ENCODE measurements around the gene INO80B.
"Not testable (repeated sequence)": the region's sequence is repeated elsewhere in the genome, so short reads cannot be mapped to it uniquely, and the experiment has no call there.

The INO80B gene

DNA sequence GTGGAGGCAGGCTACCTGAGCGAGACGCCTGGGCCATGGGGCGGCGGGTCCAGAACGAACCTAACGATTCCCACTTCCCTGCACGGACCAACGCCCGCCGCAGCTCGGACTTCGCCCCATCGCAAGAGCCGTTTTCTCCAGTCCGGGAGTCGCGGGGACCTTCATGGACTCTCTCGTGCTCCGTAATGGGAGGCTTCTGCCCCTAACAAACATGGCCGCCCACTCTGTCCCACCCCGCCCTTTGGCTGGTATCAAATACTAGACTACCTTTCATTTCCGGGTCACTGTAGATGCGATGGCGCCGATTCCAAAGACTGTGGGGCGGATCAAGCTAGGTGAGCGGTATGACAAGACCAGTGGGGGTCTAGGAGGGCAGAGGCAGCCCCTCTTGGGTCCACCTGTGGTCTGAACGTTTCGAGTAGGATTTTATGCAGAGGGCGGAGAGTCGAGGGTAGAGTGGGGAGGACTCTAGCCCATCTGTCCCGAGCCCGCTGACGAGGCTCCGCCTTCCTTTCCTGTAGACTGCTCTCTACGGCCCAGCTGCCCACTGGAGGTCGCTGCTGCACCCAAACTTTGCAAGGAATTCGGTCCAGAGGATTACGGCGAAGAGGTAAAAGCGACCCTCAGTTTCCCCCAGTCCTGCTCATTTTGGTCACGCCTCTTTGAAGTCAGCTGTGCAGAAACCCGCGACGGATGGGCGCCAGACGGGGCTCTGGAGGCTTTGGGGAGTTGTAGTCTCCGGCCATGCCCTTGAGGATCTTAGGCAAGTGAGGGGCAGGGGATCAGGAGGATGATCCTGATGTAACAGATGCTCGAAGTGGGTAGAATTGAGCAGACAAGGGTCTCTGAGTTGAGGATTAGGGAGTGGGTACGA is 28.2 kb downstream of the INO80B start, which contains the start of the genes CCDC142 and TTC31:
Gene CCDC142 (minus strand): TSS at position 198 of the 874 bp plus-strand sequence. CDS start 161 bp downstream, at position 37.
Gene TTC31 (plus strand): TSS at position 281 of the 874 bp plus-strand sequence. CDS start 15 bp downstream, at position 296.
- peak; percentile 94 for DNase-seq

DNA sequence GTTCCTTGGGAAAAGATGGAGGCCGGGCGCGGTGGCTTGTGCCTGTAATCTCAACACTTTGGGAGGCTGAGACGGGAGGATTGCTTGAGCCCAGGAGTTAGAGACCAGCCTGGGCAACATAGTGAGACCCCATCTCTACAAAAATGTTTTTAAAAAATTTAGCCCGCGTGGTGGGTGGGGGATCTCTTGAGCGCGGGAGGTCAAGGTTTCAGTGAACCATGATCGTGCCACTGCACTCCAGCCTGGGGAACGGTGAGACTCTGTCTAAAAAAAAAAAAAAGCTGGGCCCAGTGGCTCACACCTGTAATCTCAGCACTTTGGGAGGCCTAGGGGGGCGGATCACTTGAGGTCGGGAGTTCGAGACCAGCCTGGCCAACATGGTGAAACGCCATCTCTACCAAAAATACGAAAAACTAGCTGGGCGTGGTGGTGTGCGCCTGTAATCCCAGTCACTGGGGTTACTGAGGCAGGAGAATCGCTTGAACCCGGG is 28.8 kb downstream of the INO80B start:
- DNase-seq, result not testable (repeated sequence)

DNA sequence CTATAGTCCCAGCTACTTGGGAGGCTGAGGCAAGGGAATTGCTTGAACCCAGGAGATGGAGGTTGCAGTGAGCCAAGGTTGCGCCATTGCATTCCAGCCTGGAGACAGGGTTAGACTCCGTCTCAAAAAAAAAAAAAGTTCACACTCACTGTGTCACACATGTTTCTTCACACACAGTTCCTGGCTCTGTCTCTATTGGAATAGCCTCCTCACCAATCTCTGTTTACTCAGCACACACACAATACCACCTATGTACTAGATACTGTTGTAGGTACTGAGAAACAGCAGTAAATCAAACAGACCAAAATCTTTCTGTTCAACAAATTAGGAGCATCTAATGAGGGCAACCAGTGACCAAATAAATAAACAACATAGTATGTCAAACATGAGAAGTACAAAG is 31.3 kb downstream of the INO80B start:
- DNase-seq, result no peak

DNA sequence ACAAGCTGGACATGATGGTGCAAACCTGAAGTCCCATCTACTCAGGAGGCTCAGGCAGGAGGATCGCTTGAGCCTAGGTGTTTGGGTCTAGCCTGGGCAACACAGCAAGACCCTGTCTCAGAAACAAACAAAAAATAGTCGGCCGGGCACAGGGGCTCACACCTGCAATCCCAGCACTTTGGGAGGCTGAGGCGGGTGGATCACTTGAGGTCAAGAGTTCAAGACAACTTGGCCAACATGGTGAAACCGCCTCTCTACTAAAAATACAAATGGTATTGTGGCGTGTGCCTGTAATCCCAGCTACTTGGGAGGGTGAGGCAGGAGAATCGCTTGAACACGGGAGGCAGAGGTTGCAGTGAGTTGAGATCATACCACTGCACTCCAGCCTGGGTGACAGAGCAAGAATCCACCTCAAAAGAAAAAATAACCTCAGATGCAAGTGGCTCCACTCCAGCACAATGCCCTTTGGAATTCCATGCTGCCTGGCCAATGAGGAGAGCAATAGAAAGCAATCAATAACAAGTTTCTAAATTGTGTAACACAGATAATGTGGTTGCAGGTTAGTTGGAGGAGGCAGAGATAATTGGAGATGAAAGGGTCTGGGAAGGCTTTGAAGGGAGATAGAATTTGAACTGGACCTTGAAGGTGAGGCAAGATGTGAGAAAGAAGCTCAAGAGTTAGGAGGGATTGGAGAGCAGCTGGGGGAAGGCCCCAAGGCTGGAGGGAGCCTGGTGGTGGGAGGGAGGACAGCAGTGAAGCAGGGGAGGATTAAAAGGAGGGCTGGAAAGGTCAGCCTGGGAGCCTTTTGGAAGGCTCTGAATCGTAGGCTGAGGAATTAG is 34.0 kb downstream of the INO80B start:
- no peak for DNase-seq

DNA sequence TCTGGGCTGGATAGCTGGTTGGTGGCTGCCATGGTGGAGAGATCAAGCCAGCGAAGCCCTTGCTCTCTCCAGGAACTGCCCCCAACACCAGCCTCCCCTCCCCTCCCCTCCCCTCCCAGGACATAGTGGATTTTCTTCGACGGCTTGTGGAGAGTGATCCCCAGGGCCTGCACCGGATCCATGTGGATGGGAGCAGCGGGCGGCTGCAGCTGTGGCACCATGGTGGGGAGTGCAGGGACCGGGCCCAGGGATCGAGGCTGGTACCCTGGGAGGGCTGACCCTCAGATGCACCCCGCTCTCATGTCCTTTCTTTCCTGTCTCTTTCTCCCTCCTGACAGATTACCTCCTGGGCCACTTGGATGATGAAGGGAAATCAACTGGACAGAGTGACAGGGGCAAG is 35.0 kb downstream of the INO80B start:
- no peak for DNase-seq

- no peak for DNase-seq
Measured at GRCh38 chr2:74491648-74492544, 37.0 kb downstream of the INO80B start.

- DNase-seq, result no peak
Measured at GRCh38 chr2:74493546-74493945, 38.7 kb downstream of the INO80B start.

DNA sequence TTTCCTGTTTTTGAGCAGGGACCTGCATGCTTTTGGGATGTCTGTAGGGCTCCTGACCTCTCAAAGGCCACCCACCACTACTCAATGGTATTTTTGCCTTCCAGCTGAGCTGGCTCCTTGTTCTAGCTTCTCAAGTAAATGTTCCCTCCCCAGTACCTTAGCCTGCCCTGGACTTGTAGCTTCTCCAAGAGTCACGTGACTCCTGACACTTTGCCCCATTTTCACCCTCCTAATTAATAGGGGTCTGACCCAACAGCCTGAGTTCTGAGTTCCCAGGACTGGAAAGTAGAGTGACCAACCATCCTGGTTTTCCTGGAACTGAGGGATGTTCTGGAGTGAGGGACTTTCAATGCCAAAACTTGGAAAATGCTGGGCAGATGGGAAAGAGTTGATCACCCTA is 40.6 kb downstream of the INO80B start:
- no peak for DNase-seq

DNA sequence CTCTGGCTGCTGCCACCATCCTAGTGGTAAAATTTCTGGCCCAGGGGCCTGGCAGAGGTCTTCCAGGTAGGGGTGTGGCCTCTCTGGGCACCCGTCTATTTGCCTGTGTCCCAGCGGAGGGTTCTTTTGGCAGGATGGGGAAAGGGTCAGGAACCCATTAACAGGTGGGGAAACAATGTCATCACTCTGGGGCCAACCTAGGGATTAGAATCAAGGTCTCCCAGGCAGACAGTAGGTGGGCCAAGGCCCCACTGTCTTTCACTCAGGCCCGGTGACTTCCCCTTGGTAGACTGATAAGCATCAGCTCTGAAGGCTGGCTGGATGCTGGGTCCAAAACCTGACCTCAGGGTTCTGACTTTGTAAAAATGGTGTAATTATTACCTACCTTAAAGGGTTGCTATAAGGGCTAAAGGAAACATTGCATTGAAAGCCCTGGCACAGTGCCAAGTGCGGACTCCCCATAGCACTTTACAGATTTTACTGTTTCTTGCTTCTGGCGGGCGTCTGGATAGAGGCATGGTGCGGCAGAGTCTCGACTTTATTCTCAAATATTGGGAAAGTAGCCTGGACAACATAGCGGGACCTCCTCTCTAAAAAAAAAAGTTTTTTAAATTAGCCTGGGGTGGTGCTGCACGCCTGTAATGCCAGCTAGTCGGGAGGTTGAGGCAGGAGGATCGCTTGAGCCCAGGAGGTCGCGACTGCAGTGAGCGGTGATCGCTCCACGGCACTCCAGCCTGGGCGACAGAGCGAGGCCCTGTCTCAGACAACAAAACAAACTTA is 42.3 kb downstream of the INO80B start:
- DNase-seq, result no peak

DNA sequence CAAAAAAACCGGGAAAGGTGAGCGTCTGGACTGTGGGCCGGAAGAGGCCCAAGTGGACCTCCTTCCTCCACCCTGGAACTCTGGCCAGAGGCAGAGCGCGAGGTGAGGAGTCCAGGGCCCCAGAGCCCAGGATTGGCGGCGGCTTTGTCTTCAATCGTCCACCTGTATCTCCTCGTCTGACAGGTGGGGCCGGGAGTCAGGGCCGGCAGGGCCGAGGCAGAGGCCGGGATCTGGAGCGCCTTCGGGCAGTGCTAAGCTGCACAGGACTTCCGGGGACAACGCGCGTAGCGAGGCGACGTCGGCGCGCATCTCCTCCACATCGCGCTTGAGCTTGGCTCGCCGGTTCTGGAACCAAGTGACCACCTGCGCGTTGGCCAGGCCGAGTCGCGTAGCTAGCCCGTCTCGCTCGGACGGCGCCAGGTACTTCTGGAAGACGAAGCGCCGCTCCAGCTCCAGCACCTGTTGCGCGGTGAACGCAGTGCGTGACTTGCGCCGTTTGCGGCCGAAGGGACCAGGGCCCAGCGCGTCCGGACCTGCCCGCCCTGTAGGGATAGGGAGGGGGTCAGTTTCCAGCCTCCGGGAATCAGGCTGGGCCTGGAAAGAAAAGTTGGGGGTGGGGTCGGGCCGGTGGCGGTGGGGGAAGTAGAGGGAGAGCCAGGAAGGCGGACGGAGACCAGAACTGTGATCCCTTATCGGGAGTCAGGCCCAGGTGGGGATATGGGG is 43.1 kb downstream of the INO80B start:
- DNase-seq, result no peak

- DNase-seq, result no peak
Measured at GRCh38 chr2:74498500-74499266, 43.8 kb downstream of the INO80B start.

DNA sequence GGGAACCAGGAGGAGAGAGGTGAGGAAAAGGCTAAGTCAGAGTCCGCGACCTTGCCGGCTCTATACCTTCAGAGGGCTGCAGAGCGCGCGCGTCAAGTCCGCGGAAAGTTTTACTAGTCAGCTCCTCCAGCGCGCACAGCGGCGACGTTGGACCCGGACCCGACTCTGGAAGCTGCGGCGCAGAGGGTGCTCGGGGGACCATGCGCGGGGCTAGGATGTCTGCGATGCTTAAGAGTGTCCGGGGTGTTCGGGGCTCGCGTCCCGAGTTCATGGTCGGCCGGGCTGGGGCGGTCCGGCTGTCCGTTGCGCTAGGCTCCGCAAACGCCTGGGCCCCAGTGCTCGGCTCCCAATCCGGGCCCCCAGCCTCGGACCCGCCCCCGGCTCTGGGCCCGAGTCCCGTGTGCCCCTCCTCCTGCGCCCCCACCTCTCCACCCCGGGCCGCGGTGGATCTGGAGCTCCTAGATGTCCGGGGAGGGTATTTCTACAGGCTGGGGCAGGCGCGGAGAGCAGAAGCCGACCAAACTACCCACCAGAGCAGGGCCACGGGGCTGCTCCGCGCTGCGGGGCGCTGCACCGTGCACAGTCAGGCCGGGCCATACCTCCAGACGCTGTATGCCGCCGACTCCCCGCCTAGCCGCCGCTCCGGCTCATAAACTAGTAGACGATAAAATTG is 44.5 kb downstream of the INO80B start, which contains the start of gene LBX2:
Gene LBX2 (minus strand): TSS at position 337 of the 673 bp plus-strand sequence. CDS start 66 bp downstream, at position 271.
- peak; percentile 45 for DNase-seq

GRCh38 chr2:74499940-74500577 is 45.2 kb downstream of the INO80B start:
- DNase-seq, result no peak

GRCh38 chr2:74500578-74500946 is 45.7 kb downstream of the INO80B start:
- DNase-seq, result no peak

DNA sequence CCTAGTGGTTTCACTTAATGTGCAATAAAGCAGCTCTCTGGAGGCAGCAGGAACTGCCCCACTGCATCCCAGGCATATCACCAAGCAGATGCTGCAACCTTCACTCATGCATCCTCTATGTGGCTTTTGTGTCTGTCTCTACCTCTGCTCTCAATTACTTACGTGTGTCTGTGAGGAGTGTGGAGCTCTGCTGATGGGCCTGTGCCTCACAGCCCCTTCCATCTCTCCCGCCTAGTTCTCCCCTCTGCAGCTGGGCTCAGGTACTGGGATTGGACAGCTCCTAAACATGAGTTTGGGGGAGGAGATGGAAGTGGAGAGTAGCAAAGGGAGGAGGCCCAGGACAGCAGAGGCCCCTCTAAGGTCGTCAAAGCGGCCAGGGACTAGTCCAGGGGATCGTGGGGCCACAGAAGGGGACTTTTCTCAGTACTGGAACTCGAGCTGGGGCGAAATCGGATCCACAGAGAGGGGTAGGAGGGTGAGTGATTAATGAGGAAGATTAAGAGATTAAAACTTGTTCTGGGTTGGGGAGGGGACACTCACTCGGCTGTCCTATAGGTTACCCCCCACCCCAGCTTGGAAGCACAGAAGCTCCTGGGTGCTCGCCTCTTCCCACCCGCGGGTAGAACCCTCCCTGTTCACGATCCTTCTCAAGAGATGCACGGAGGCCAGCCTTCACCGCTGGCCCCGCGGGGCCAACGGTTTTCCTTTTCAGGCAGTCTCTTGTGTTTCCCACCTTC is 46.6 kb downstream of the INO80B start:
- no peak for DNase-seq

- no peak for DNase-seq
Measured at GRCh38 chr2:74502147-74502719, 47.3 kb downstream of the INO80B start.

- DNase-seq, result peak; percentile 47
Measured at GRCh38 chr2:74502720-74503505, 48.0 kb downstream of the INO80B start.

Measured in stimulated activated CD4-positive, alpha-beta T cell treated with anti-CD3 and anti-CD28 coated beads, Interleukin-1b, Interleukin-23, amount 100 ng/mL, for 48 hours (primary cell).